WTC11 (cell line): ENCODE data around the gene UBAP1L. TPM values are rescaled to one million over a fixed set of nuclear protein-coding genes. Genes with fewer than 3 reads are reported as not detected.

ENCODE experiments used
- ATAC-seq: fragments of 200-7000 bp; cut with Tn5 transposase; 2 replicates; pipeline ENCODE4 v1.10.0; 2021; ENCODE audit warnings: mild to moderate bottlenecking, moderate library complexity
- CTCF ChIA-PET: fragments of 300-600 bp; sonication (Branson Sonifier 250); formaldehyde crosslinking; loops from one replicate; lab custom pipeline; 2021; ENCODE audit warnings: antibody characterized with exemption; lab: Charles Lee
- POLR2A ChIA-PET: fragments of 350-600 bp; sonication (Branson Sonifier 250); formaldehyde crosslinking; loops from one replicate; lab custom pipeline; 2021; ENCODE audit warnings: antibody characterized with exemption; lab: Charles Lee
- DNase-seq: peaks from one replicate; pipeline ENCODE4 v3.0.0; 2021; ENCODE audit warnings: low spot score
- H3K27ac Mint-ChIP-seq: 2 replicates; pipeline ENCODE4 v1.8.0; 2021; ENCODE audit warnings: mixed read lengths
- H3K27me3 Mint-ChIP-seq: 2 replicates; pipeline ENCODE4 v1.8.0; 2021; ENCODE audit warnings: low read depth, mild to moderate bottlenecking, moderate library complexity, mixed read lengths
- H3K36me3 Mint-ChIP-seq: 2 replicates; pipeline ENCODE4 v1.8.0; 2021; ENCODE audit warnings: mixed read lengths
- H3K4me1 Mint-ChIP-seq: 2 replicates; pipeline ENCODE4 v1.8.0; 2022; ENCODE audit warnings: mixed read lengths
- H3K4me3 Mint-ChIP-seq: 2 replicates; pipeline ENCODE4 v1.8.0; 2021; ENCODE audit warnings: mild to moderate bottlenecking, moderate library complexity, mixed read lengths
- H3K9me3 Mint-ChIP-seq: 2 replicates; pipeline ENCODE4 v1.8.0; 2021; ENCODE audit warnings: mixed read lengths
- ATF6 ChIP-seq: sonication (generic); formaldehyde crosslinking; IDR thresholded peaks from 2 replicates; pipeline ENCODE4 v1.8.1; 2023; ENCODE audit warnings: mild to moderate bottlenecking, missing genetic modification reagents
- CBFB ChIP-seq: sonication (generic); formaldehyde crosslinking; IDR thresholded peaks from 2 replicates; pipeline ENCODE4 v1.8.1; 2022; ENCODE audit warnings: mild to moderate bottlenecking, low read depth, missing genetic modification reagents
- CREB1 ChIP-seq: sonication (generic); formaldehyde crosslinking; IDR thresholded peaks from 2 replicates; pipeline ENCODE4 v1.8.0; 2023; ENCODE audit warnings: mild to moderate bottlenecking, missing genetic modification reagents
- CTCF ChIP-seq: fragments of 200-600 bp; IDR thresholded peaks from 2 replicates; pipeline ENCODE4 v1.8.0; 2022; ENCODE audit warnings: antibody characterized with exemption
- EMX1 ChIP-seq: fragments of 250-450 bp; sonication (Bioruptor Pico); IDR thresholded peaks from 2 replicates; pipeline ENCODE4 v1.8.0; 2021; ENCODE audit warnings: mild to moderate bottlenecking
- FOXK1 ChIP-seq: sonication (generic); formaldehyde crosslinking; IDR thresholded peaks from 2 replicates; pipeline ENCODE4 v1.8.0; 2022; ENCODE audit warnings: mild to moderate bottlenecking, moderate library complexity, missing genetic modification reagents
- GRHL2 ChIP-seq: fragments of 250-450 bp; sonication (Bioruptor Pico); IDR thresholded peaks from 2 replicates; pipeline ENCODE4 v1.8.0; 2022; ENCODE audit warnings: mild to moderate bottlenecking, moderate library complexity; ENCODE audit not compliant: insufficient replicate concordance, severe bottlenecking
- HMGA2 ChIP-seq: fragments of 250-450 bp; sonication (Bioruptor Pico); IDR thresholded peaks from 2 replicates; pipeline ENCODE4 v1.4.0; 2021; ENCODE audit warnings: mild to moderate bottlenecking, moderate library complexity
- JUN ChIP-seq: sonication (generic); formaldehyde crosslinking; IDR thresholded peaks from 2 replicates; pipeline ENCODE4 v1.8.0; 2023; ENCODE audit warnings: mild to moderate bottlenecking, missing genetic modification reagents
- NFE2L1 ChIP-seq: sonication (generic); formaldehyde crosslinking; IDR thresholded peaks from 2 replicates; pipeline ENCODE4 v1.8.1; 2023; ENCODE audit warnings: missing genetic modification reagents
- OVOL2 ChIP-seq: fragments of 250-450 bp; sonication (Bioruptor Pico); IDR thresholded peaks from 2 replicates; pipeline ENCODE4 v1.9.0; 2021; ENCODE audit warnings: mild to moderate bottlenecking, borderline replicate concordance
- PRDM15 ChIP-seq: sonication (generic); formaldehyde crosslinking; IDR thresholded peaks from 2 replicates; pipeline ENCODE4 v1.8.0; 2022; ENCODE audit warnings: missing genetic modification reagents
- STAT6 ChIP-seq: sonication (generic); formaldehyde crosslinking; conservative IDR thresholded peaks from 2 replicates; pipeline ENCODE4 v1.8.1; 2023; ENCODE audit warnings: mild to moderate bottlenecking, low read depth, missing genetic modification reagents, moderate library complexity
- TEAD4 ChIP-seq: sonication (generic); formaldehyde crosslinking; IDR thresholded peaks from 2 replicates; pipeline ENCODE4 v1.8.0; 2022; ENCODE audit warnings: mild to moderate bottlenecking, missing genetic modification reagents
- TP53 ChIP-seq: sonication (generic); formaldehyde crosslinking; IDR thresholded peaks from 2 replicates; pipeline ENCODE4 v1.8.1; 2023; ENCODE audit warnings: mild to moderate bottlenecking, missing genetic modification reagents
- ZBTB21 ChIP-seq: sonication (generic); formaldehyde crosslinking; IDR thresholded peaks from 2 replicates; pipeline ENCODE4 v1.8.1; 2023; ENCODE audit warnings: mild to moderate bottlenecking, missing genetic modification reagents, borderline replicate concordance
- ZNF423 ChIP-seq: fragments of 250-450 bp; sonication (Bioruptor Pico); IDR thresholded peaks from 2 replicates; pipeline ENCODE4 v2.1.2; 2022; ENCODE audit warnings: mild to moderate bottlenecking, moderate library complexity
- ZNF512 ChIP-seq: sonication (generic); formaldehyde crosslinking; IDR thresholded peaks from 2 replicates; pipeline ENCODE4 v1.8.1; 2022; ENCODE audit warnings: missing genetic modification reagents, borderline replicate concordance
- ZSCAN18 ChIP-seq: fragments of 250-450 bp; sonication (Bioruptor Pico); IDR thresholded peaks from 2 replicates; pipeline ENCODE4 v2.1.2; 2022; ENCODE audit warnings: mild to moderate bottlenecking, moderate library complexity
- total RNA-seq: library from RNA; stranded (reverse); gene quantifications from 3 replicates; pipeline ENCODE4 v1.2.3, GENCODE V29; 2021

The UBAP1L gene
- total RNA-seq, 1 experiment from 2014 or later, result 2.0 TPM

- TF ChIP-seq PRDM15 (CRISPR knock-in tag), result no peak
- no peak for TF ChIP-seq ZSCAN18 (CRISPR knock-in tag)
- no peak for TF ChIP-seq ZBTB21
These were observed 49.1 kb upstream of the UBAP1L start (continued) for GRCh38 chr15:65164139-65164538.

- ATAC-seq (no peak), DNase-seq (no peak)
- no peaks in the 10 kb centered on the region for H3K27me3 Mint-ChIP-seq
- H3K9me3 Mint-ChIP-seq, result no peaks in the 10 kb centered on the region
- ChIA-PET CTCF (no interaction called here), POLR2A (no interaction called here)
- TF ChIP-seq CBFB (CRISPR knock-in tag), result no peak
- TF ChIP-seq ZSCAN18 (CRISPR knock-in tag), result no peak
- TF ChIP-seq GRHL2 (CRISPR knock-in tag), result no peak
- TF ChIP-seq STAT6 (CRISPR knock-in tag), result no peak
- H3K27ac Mint-ChIP-seq, result no peak overlapping the region
- H3K36me3 Mint-ChIP-seq, result peaks cover 17% of the 10 kb centered on the region
- H3K4me3 Mint-ChIP-seq, result no peak overlapping the region
- H3K4me1 Mint-ChIP-seq, result no peaks in the 10 kb centered on the region
These were observed 48.0 kb upstream of the UBAP1L start for GRCh38 chr15:65163041-65163440.

GRCh38 chr15:65156692-65157091 is 41.7 kb upstream of the UBAP1L start:
- Mint-ChIP-seq H3K27me3 (no peaks in the 10 kb centered on the region), H3K9me3 (no peaks in the 10 kb centered on the region), H3K4me3 (no peak overlapping the region), H3K36me3 (peaks cover 40% of the 10 kb centered on the region), H3K27ac (no peak overlapping the region), H3K4me1 (no peaks in the 10 kb centered on the region)
- ATAC-seq, result no peak
- POLR2A ChIA-PET, result no interaction called here
- DNase-seq, result no peak
- TF ChIP-seq ATF6 (CRISPR knock-in tag) (no peak), FOXK1 (CRISPR knock-in tag) (no peak), ZNF512 (CRISPR knock-in tag) (no peak), OVOL2 (CRISPR knock-in tag) (no peak), CTCF (no peak), JUN (CRISPR knock-in tag) (no peak), TEAD4 (no peak), EMX1 (no peak), NFE2L1 (CRISPR knock-in tag) (no peak), TP53 (CRISPR knock-in tag) (no peak), ZNF423 (CRISPR knock-in tag) (no peak), CREB1 (no peak), HMGA2 (no peak)
- TF ChIP-seq, all 79 proteins: peak for 0
- CTCF ChIA-PET, result no interaction called here
